T-helper 1 cell treated with Interleukin-12 subunit alpha and Interleukin-12 subunit beta and Interleukin-4 antibody, amounts not matched to agents 30 ng/mL and 1 ng/mL, for 36 hours (primary cell): Measurements from ENCODE around the gene FILIP1L. TPM values are rescaled to one million over a fixed set of nuclear protein-coding genes. Genes with fewer than 3 reads are reported as not detected.

ENCODE experiments used
- intact Hi-C: fragments of 100-400 bp; cut with micrococcal nuclease; formaldehyde crosslinking; loops from one replicate; pipeline ENCODE4 v1.15.1; 2024
- total RNA-seq: library from RNA; stranded (reverse); gene quantifications from 2 replicates; pipeline ENCODE4 v1.2.3, GENCODE V29; 2022

FILIP1L gene
- total RNA-seq, 1 donor from 2014 or later, result 15.7 TPM

- intact Hi-C loops, result no loop called here
These were observed 290.3 kb downstream of the FILIP1L start for GRCh38 chr3:99823723-99824711.

GRCh38 chr3:99818818-99819217 lies 295.5 kb downstream of the FILIP1L start:
- intact Hi-C loops, result loop anchor here (1.0 to 5.0 kb wide), 4 partner anchors 391 to 1858 kb away; partner anchors contain the start of genes CLDND1, CPOX and ZBTB11

GRCh38 chr3:99817437-99818240 lies 296.7 kb downstream of the FILIP1L start, which contains the start of gene CMSS1:
Gene CMSS1 (plus strand): TSS chr3:99817862.
- intact Hi-C loops, result loop anchor here (1.0 to 5.0 kb wide), 18 partner anchors 9 to 1860 kb away; partner anchors contain the start of genes CLDND1, CPOX, DCBLD2 and LNP1

GRCh38 chr3:99817047-99817436 lies 297.3 kb downstream of the FILIP1L start:
- intact Hi-C loops, result loop anchor here (1.0 to 5.0 kb wide), 17 partner anchors 9 to 1860 kb away; partner anchors contain the start of genes CLDND1, CPOX, DCBLD2 and LNP1

GRCh38 chr3:99810403-99810802 lies 303.9 kb downstream of the FILIP1L start:
- intact Hi-C loops, result no loop called here

GRCh38 chr3:99809565-99809964 lies 304.7 kb downstream of the FILIP1L start:
- intact Hi-C loops, result no loop called here

GRCh38 chr3:99808163-99808794 lies 306.0 kb downstream of the FILIP1L start:
- intact Hi-C loops, result loop anchor here (1.0 kb wide), 1 partner anchor 9 kb away; the partner anchor contains the start of gene CMSS1

- intact Hi-C loops, result no loop called here
These were observed 309.1 kb downstream of the FILIP1L start for GRCh38 chr3:99805160-99805559.

GRCh38 chr3:99803297-99803696 lies 311.0 kb downstream of the FILIP1L start:
- intact Hi-C loops, result no loop called here

GRCh38 chr3:99799422-99799821 lies 314.9 kb downstream of the FILIP1L start:
- intact Hi-C loops, result no loop called here

GRCh38 chr3:99795573-99795972 lies 318.7 kb downstream of the FILIP1L start:
- intact Hi-C loops, result no loop called here

GRCh38 chr3:99794485-99794884 lies 319.8 kb downstream of the FILIP1L start:
- intact Hi-C loops, result no loop called here

GRCh38 chr3:99789011-99789721 lies 325.1 kb downstream of the FILIP1L start:
- intact Hi-C loops, result no loop called here

Other genes with a start within 250 kb of the FILIP1L start
- gene TBC1D23, start 146.5 kb upstream of the FILIP1L start, total RNA-seq, result 32.3 and 34.1 TPM in 2 replicates
- gene NIT2, start 220.3 kb upstream of the FILIP1L start, total RNA-seq, result 42.5 and 45.5 TPM in 2 replicates